GM18508 (cell line): ENCODE data around the gene PHKA2.
"Not testable (repeated sequence)": the region's sequence is repeated elsewhere in the genome, so short reads cannot be mapped to it uniquely, and the experiment has no call there.

ENCODE experiments used
- ATAC-seq: cut with Tn5 transposase; IDR thresholded peaks from one replicate; pipeline ENCODE4 v1.9.1; 2021; ENCODE audit warnings: moderate number of reproducible peaks; ENCODE audit not compliant: insufficient read depth, unreplicated experiment

PHKA2 gene

DNA sequence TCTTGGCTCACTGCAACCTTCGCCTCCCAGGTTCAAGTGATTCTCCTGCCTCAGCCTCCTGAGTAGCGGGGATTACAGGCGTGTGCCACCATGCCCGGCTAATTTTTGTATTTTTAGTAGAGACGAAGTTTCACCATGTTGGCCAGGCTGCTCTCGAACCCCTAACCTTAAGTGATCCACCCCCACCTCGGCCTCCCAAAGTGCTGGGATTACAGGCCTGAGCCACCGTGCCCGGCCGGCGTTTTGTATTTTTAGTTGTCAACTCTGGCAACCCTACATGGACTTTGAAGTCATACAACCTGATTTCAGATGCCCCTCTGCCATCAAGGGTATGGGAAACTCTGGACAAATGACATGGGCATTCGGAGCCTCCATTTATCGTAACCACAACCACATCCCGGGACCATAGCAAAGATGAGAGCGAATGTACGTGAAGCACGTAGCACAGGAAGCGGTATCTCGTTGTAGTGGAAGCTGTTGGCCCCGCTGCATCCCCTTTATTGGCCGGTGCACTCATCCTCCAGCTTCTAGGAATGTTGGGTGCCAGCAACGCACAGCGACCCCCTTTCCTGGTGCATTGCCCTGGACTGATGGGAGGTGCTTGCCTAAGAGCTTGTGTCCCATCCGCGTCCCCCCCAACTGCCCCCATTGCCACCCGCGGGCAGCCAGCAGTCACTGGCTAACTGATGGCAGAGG is 109.2 kb downstream of the PHKA2 start:
- no peak for ATAC-seq

DNA sequence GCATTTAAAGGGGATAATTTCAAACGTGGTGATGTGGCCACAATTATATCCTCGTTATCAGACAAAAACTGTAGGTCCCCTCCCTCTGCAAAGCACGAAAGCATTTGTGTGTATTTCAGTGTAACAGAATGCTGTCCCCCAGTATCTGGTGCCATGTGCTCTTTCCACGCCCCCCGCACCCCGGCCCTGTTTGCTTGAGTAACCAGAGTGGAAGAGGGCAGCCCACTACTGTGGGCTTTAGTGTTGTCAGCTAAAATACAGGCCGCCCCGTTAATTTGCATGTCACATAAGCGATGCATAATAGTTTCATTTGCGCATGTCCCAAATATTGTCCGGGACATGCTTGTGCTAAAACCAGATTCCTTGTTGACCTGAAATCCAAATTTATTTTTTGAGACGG is 110.1 kb downstream of the PHKA2 start:
- ATAC-seq: no peak

DNA sequence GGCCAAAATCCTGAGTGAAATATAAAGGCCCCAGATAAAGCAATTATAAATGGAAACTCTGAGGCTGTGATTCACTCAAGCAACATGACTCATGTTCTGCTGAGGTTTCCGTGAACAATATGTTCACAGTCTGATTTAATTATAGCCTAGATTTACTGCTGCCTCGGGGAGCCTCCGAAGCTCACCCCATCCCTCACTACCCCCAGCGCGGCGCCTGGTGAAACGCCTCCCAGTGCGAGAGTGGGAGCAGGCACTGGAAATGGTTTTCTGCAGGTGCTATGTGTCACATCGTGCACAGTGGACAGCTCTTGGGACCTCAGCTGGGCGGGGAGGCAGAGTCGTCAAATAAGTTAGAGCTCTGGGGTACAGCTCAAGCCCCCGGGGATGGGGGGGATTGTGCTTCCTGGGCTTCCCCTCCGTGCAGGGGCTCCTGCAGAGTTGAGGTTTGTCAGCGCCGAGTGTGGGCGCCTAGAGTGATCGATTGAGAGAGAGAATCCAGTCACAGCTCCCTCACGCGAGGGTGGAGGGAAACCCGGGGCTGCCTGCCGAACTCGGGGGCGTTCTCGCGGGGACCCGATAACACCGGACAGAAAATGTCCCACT is 110.6 kb downstream of the PHKA2 start:
- no peak for ATAC-seq

DNA sequence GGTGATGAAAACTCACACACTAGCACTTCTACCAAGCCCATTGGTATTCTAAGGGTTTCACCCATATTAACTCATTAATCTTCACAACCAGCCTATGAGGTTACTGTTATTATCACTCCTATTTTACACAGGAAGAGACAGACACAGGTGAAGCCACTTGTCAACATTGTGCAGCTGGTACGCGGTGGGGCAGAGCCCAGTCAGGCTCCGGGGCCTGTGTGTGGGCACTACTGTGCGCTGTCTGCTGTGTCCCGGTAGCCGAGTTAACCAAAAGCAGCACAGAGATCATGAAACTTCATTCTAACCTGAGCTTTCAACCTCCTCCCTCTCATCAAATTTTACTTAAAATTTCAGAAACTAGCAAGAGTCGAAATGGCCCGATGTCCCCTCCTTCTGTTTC is 111.3 kb downstream of the PHKA2 start:
- ATAC-seq: no peak

DNA sequence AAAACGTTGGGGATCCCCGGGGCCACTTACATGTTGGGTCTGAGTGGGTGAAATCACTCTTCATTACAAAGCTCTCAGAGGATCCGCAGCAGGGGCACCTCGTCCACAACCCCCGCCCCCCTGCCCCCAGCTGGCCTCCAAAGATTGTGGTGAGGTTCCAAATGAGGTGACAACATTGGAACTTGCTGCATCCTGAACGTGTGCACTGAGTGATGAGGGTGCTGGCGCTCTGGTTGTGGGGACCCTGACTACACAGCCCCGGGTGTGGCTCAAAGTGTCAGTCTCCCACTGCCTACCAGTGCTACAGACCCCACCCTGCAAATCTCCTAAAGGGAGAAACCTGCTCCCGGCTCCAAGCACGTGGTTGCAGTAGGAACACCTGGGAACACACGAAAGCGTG is 111.9 kb downstream of the PHKA2 start:
- ATAC-seq: no peak

DNA sequence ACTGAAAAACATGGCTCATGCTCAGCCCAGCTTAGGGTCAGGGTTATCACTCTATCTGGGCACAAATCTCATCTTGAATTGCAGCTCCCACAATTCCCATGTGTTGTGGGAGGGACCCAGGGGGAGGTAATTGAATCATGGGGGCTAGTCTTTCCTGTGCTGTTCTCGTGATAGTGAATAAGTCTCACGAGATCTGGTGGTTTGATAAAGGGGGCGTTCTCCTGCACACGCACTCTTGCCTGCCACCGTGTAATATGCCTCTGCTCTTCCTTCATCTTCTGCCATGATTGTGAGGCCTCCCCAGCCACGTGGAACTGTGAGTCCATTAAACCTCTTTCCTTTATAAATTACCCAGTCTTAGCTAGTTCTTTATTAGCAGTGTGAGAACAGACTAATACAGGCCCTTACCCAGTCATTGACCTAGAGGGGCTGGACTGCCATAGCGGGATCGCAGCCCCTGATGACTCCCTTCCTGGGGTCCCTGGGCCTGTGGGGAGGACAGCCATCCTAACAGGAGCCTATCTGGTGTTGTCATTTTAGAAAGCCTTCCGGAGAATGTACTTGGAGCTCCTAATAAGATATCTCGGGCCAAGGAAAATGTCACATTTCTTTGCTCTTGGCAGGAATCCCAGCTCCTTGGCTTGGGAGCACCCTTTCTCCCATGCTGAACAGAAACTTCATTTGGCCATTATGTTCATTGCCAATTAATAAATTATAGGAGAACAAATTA is 112.6 kb downstream of the PHKA2 start:
- no peak for ATAC-seq

DNA sequence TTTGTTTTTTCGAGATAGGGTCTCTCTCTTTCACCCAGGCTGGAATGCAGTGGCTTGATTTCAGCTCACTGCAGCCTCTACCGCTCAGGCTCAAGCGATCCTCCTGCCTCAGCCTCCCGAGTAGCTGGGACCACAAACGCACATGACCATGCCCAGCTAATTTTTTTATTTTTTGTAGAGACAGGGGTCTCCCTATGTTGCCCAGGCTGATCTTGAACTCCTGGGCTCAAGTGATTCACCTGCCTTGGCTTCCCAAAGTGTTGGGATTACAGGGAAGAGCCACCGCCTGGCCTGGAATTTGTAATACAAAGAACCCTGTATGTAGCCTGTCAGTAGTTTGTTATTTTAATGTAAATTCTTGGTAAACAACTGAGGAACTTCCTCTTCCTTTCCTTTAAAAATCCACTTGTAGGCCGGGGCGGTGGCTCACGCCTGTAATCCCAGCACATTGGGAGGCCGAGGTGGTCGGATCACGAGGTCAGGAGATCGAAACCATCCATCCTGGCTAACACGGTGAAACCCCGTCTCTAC is 119.5 kb downstream of the PHKA2 start:
- no peak for ATAC-seq

DNA sequence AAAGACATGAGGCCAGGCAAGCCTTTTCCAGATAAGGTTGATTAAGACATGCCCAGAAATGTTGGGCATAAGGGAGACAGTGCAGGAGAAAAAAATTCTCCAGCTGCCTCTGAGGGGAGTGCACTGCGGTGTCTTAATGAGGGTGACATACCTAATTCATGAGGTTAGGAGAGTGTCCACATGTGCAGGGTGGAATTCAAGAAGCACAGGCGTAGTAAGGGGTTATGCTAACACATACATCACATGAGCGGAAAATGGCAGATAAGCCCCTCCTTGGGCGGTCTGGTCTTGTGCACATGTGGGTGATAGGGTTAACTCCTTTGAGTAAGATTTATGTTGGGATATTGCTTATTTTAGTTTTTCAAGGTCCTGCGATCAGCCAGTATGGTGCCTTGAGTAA is 122.4 kb downstream of the PHKA2 start:
- no peak for ATAC-seq

DNA sequence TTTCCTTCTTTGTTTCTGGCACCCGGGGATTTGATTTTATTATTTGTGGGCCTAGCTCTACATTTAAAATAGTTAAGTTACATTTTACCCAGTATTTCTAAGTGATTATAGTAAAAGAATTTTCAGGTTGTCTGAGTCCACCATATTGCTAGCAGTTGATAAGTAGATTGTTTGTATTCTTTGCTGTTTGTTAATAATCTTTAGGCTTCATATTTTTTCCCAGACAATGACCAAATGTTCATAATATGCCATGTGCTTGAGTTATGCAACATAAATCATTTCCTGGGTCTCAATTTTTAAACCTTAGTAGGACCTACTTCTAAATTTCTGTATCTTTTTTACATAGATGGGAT is 127.3 kb downstream of the PHKA2 start:
- ATAC-seq: no peak

DNA sequence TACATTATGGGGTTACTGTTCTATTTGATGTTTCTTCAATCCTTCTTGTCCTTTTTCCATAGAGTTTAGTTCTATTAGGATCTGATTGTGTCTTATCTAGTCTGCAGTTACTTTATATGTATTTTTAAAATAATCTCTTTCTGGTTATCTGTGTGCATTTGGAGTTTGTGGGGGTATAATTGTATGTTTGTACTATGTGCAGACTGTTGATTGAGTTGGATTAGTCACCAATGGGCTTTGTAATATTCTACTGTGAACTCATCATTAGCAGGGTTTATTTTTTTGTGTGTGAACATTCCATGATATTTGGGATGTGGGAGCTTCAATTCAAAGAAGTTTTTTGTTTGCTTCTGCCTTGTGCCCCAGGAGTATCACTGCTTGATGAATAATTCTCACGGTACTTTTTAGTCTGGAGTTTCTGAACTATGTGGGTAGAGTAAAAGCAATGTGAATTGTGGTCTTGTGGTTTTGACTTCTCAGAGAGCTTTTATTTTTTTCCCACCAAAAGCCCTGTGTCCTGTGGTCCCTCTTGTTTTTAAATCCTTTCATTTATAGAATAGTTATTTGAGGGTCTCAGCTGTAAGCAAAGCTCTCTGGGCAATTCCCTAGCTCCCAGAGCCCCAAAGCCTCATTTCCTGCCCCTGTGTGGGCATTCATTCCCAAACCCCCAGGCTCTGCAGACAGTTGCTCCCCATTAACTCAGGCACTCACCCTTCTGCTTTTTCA is 127.8 kb downstream of the PHKA2 start:
- ATAC-seq: peak; percentile 97

DNA sequence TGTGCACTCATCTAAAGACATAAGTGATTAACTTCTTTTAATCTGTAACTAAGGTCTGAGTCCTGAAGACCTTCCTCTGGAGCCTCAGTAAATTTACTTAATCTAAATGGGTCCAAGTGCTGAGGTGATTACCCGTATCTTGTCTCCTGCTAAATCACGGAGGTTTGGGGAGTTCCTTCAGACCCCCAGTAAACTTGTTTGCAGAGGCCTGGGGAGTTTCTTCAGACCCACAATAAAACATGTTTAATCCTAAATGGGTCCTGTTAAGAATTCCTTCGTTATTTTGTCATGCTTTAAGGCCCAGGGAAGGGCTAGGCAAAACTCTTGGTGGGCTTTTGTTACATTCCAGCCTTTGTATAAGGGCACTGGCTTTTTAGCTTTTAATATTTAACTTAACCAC is 136.0 kb downstream of the PHKA2 start:
- not testable (repeated sequence) for ATAC-seq
